ENCODE results near the gene MED25.

GRCh38 chr19:49775742-49776370 is 42.2 kb upstream of the MED25 start:
- TF ChIP-seq EZH2phosphoT487 (IDR thresholded peaks at IDR 0.05; ENCODE audit: borderline replicate concordance): no peak
- TF ChIP-seq, protein P1, sequence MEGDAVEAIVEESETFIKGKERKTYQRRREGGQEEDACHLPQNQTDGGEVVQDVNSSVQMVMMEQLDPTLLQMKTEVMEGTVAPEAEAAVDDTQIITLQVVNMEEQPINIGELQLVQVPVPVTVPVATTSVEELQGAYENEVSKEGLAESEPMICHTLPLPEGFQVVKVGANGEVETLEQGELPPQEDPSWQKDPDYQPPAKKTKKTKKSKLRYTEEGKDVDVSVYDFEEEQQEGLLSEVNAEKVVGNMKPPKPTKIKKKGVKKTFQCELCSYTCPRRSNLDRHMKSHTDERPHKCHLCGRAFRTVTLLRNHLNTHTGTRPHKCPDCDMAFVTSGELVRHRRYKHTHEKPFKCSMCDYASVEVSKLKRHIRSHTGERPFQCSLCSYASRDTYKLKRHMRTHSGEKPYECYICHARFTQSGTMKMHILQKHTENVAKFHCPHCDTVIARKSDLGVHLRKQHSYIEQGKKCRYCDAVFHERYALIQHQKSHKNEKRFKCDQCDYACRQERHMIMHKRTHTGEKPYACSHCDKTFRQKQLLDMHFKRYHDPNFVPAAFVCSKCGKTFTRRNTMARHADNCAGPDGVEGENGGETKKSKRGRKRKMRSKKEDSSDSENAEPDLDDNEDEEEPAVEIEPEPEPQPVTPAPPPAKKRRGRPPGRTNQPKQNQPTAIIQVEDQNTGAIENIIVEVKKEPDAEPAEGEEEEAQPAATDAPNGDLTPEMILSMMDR (conservative IDR thresholded peaks at IDR 0.05; ENCODE audit: low read length): no peak

Measured in Loucy (cell line).